Keratinocyte (primary cell): ENCODE results near the gene REL.

Experiments used
- EZH2 ChIP-seq: IDR thresholded peaks from one replicate; pipeline ENCODE4 v1.6.1; 2012; ENCODE audit warnings: inconsistent platforms, mild to moderate bottlenecking, low read length, moderate library complexity
- TF ChIP-seq, protein P1 (sequence below), 3 experiments: IDR thresholded peaks in 1 of 3; conservative IDR thresholded peaks in 1 of 3; optimal IDR thresholded peaks in 1 of 3; 2 replicates in 2 of 3; 3 replicates in 1 of 3; pipeline versions ENCODE3 to v1.5.1; 2011; ENCODE audit warnings: low read length in 3 of 3, mild to moderate bottlenecking in 3 of 3, moderate library complexity in 2 of 3, control low read depth in 1 of 3, inconsistent platforms in 1 of 3; ENCODE audit not compliant: insufficient read depth in 2 of 3; ENCODE audit errors: extremely low read depth in 1 of 3

GRCh38 chr2:60965499-60965785 lies 84.1 kb downstream of the REL start:
- TF ChIP-seq, protein P1, sequence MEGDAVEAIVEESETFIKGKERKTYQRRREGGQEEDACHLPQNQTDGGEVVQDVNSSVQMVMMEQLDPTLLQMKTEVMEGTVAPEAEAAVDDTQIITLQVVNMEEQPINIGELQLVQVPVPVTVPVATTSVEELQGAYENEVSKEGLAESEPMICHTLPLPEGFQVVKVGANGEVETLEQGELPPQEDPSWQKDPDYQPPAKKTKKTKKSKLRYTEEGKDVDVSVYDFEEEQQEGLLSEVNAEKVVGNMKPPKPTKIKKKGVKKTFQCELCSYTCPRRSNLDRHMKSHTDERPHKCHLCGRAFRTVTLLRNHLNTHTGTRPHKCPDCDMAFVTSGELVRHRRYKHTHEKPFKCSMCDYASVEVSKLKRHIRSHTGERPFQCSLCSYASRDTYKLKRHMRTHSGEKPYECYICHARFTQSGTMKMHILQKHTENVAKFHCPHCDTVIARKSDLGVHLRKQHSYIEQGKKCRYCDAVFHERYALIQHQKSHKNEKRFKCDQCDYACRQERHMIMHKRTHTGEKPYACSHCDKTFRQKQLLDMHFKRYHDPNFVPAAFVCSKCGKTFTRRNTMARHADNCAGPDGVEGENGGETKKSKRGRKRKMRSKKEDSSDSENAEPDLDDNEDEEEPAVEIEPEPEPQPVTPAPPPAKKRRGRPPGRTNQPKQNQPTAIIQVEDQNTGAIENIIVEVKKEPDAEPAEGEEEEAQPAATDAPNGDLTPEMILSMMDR (optimal IDR thresholded peaks at IDR 0.05 in 1 of 3, IDR thresholded peaks at IDR 0.05 in 1 of 3, conservative IDR thresholded peaks at IDR 0.05 in 1 of 3; ENCODE audit: extremely low read depth in 1 of 3, insufficient read depth in 2 of 3, low read length in 3 of 3), result no peak
- TF ChIP-seq EZH2, result no peak
